ENCODE measurements around the gene FAM20A.

FAM20A gene

DNA sequence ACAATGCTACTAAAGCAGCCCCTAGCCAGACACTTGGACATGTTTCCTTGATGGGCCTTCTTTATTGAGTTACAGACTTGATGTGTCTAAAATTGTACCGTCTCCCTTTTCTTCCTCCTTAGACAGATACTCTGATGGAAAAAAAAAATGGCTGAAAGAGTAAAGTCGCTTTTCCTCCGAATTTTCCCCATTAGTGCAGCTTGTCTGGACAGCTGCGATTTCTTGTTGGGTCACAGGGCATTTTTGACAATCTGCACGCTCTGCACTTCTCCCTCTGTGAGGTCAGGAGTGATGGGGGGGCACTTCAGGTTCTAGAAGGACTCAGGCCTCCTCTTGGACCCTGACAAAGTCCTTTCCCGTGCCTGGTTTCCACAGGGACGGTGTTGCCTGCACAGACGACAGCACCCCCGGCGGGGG lies 89.9 kb downstream of the FAM20A start:
- Histone ChIP-seq H3K27me3 (ENCODE audit: insufficient read depth, low read depth) (no peaks in the 10 kb centered on the region), H3K79me2 (ENCODE audit: insufficient read depth, low read depth) (peaks cover 37% of the 10 kb centered on the region), H3K4me1 (ENCODE audit: low read depth, poor library complexity, severe bottlenecking) (peaks cover 23% of the 10 kb centered on the region), H3K27ac (peak overlapping the region; percentile 93), H2AFZ (ENCODE audit: low read depth) (peak overlapping the region; percentile 96), H3K4me2 (peak overlapping the region; percentile 68), H3K36me3 (ENCODE audit: insufficient read depth) (peaks cover 2% of the 10 kb centered on the region; the same call in 1 of the 2 replicates), H4K20me1 (ENCODE audit: insufficient read depth) (0 out of 2 replicates have a peak, but pooled peaks cover 18% of the 10 kb centered on the region), H3K9ac (peak overlapping the region; percentile 86), H3K4me3 (IDR thresholded peaks at IDR 0.05; ENCODE audit: insufficient read depth, low read depth, low read length) (peak overlapping the region; percentile 59)
- TF ChIP-seq, protein P1, sequence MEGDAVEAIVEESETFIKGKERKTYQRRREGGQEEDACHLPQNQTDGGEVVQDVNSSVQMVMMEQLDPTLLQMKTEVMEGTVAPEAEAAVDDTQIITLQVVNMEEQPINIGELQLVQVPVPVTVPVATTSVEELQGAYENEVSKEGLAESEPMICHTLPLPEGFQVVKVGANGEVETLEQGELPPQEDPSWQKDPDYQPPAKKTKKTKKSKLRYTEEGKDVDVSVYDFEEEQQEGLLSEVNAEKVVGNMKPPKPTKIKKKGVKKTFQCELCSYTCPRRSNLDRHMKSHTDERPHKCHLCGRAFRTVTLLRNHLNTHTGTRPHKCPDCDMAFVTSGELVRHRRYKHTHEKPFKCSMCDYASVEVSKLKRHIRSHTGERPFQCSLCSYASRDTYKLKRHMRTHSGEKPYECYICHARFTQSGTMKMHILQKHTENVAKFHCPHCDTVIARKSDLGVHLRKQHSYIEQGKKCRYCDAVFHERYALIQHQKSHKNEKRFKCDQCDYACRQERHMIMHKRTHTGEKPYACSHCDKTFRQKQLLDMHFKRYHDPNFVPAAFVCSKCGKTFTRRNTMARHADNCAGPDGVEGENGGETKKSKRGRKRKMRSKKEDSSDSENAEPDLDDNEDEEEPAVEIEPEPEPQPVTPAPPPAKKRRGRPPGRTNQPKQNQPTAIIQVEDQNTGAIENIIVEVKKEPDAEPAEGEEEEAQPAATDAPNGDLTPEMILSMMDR (conservative IDR thresholded peaks at IDR 0.05; ENCODE audit: low read depth, low read length) = no peak

DNA sequence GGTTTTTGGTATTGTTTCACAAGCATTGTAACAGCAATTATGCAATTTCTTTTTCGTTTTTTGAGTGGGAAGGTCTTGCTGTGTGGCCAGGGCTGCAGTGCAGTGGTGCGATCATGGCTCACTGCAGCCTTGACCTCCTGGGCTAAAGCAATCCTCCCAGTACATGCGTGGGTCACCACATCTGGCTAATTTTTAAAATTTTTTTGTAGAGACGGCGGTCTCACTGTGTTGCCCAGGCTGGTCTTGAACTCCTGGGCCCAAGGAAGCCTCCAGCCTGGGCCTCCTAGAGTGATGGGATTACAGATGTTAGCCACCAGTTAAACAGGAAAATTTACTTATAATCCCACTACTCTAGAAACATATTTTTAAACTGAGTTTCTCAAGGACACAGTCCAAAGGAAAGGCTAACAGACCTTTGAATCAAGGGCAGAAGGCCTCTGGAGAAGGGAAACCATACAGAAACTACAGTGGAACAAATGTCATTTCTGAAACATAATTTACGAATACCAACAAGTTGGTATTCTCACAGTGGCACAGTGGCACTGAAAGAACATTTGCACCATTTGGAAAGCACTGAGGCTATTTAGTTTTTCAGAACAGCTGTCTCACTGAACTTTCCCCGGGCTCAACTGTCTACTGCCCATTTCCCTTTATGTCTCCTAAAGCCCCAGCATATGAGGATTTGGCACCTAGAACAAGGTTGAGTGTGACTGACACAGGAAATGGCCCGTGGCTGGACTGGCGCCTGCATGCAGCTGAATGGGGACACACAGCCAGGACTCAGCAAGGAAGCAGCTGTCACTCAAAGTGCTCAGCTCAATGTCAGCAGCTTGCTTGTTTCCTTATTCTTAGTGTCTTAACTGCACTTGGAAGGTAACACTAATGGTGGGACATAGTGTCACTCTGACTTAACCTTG lies 91.8 kb downstream of the FAM20A start:
- Histone ChIP-seq H3K27ac (no peak overlapping the region), H3K4me1 (ENCODE audit: low read depth, poor library complexity, severe bottlenecking) (peaks cover 15% of the 10 kb centered on the region), H3K27me3 (ENCODE audit: insufficient read depth, low read depth) (no peaks in the 10 kb centered on the region), H3K79me2 (ENCODE audit: insufficient read depth, low read depth) (peaks cover 18% of the 10 kb centered on the region), H3K9ac (no peak overlapping the region), H3K4me2 (no peak overlapping the region), H3K4me3 (IDR thresholded peaks at IDR 0.05; ENCODE audit: insufficient read depth, low read depth, low read length) (no peak overlapping the region), H2AFZ (ENCODE audit: low read depth) (no peak overlapping the region), H3K36me3 (ENCODE audit: insufficient read depth) (no peaks in the 10 kb centered on the region), H4K20me1 (ENCODE audit: insufficient read depth) (0 out of 2 replicates have a peak, but pooled peaks cover 11% of the 10 kb centered on the region)
- TF ChIP-seq, protein P1 (conservative IDR thresholded peaks at IDR 0.05; ENCODE audit: low read depth, low read length) = no peak

DNA sequence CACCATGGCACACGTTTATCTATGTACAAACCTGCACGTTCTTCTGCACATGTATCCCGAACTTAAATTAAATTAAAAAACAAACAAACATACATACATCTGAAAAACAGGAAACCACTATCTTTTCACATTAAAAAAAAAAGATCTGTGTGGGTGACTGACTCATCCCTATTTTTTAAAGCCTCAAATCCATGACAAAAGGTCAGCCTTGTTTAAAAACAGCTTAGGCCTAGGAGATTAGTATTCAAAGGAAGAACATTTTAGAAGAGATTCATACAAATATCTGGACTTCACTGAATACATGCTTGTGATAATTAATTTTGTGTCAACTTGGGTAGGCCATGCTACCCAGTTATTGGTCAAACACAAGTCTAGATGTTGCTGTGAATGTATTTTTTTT lies 93.6 kb downstream of the FAM20A start:
- TF ChIP-seq, protein P1 (conservative IDR thresholded peaks at IDR 0.05; ENCODE audit: low read depth, low read length) = no peak
- Histone ChIP-seq H3K79me2 (ENCODE audit: insufficient read depth, low read depth) (no peaks in the 10 kb centered on the region; the same call in 1 of the 2 replicates), H3K4me3 (IDR thresholded peaks at IDR 0.05; ENCODE audit: insufficient read depth, low read depth, low read length) (no peak overlapping the region)

DNA sequence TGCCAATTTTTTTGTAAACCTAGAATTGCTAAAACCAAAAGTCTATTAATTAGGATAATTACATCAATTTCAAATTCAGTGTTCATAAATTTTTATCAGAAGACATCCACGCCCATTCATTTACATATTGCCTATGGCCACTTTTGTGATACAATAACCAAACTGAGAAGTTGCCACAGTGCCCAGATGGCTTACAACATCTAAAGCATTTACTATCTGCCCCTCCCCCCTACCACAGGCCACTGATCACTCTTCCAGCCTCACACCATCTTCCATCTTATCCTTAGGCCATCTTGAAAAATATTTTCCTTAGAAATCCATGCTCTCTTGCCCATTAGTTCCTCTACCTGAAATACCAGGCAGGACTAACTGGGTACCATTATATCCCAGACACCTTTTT lies 95.2 kb downstream of the FAM20A start:
- Histone ChIP-seq H3K4me3 (IDR thresholded peaks at IDR 0.05; ENCODE audit: insufficient read depth, low read depth, low read length) (no peak overlapping the region), H3K9ac (no peak overlapping the region), H2AFZ (ENCODE audit: low read depth) (no peak overlapping the region), H3K27me3 (ENCODE audit: insufficient read depth, low read depth) (no peaks in the 10 kb centered on the region), H3K36me3 (ENCODE audit: insufficient read depth) (no peaks in the 10 kb centered on the region), H3K79me2 (ENCODE audit: insufficient read depth, low read depth) (no peaks in the 10 kb centered on the region), H4K20me1 (ENCODE audit: insufficient read depth) (no peaks in the 10 kb centered on the region), H3K4me1 (ENCODE audit: low read depth, poor library complexity, severe bottlenecking) (peaks cover 4% of the 10 kb centered on the region), H3K4me2 (no peak overlapping the region), H3K27ac (no peak overlapping the region)
- TF ChIP-seq, protein P1 (conservative IDR thresholded peaks at IDR 0.05; ENCODE audit: low read depth, low read length) = no peak

More for the DNA sequence above, 93.6 kb downstream of the FAM20A start:
- peaks cover 7% of the 10 kb centered on the region for H3K4me1 ChIP-seq (ENCODE audit: low read depth, poor library complexity, severe bottlenecking)
- no peak overlapping the region for H3K9ac ChIP-seq
- H2AFZ ChIP-seq (ENCODE audit: low read depth) = no peak overlapping the region
- no peak overlapping the region for H3K4me2 ChIP-seq
- no peak overlapping the region for H3K27ac ChIP-seq
- no peaks in the 10 kb centered on the region for H3K27me3 ChIP-seq (ENCODE audit: insufficient read depth, low read depth)
- H3K36me3 ChIP-seq (ENCODE audit: insufficient read depth) = no peaks in the 10 kb centered on the region
- H4K20me1 ChIP-seq (ENCODE audit: insufficient read depth) = no peaks in the 10 kb centered on the region
